ENCODE data around the gene ATOSA.

The ATOSA gene

GRCh38 chr15:52652286-52652685, 26.9 kb downstream of the ATOSA start:
- DNase-seq (ENCODE audit: low read depth in 1 of 2, low spot score in 1 of 2) = no peak

- no peak for DNase-seq (ENCODE audit: low read depth in 1 of 2, low spot score in 1 of 2)
Measured at GRCh38 chr15:52651868-52652267, 27.3 kb downstream of the ATOSA start.

GRCh38 chr15:52651114-52651513, 28.1 kb downstream of the ATOSA start:
- no peak for DNase-seq (ENCODE audit: low read depth in 1 of 2, low spot score in 1 of 2)

GRCh38 chr15:52649686-52650085, 29.5 kb downstream of the ATOSA start:
- DNase-seq (ENCODE audit: low read depth in 1 of 2, low spot score in 1 of 2) = no peak

GRCh38 chr15:52645916-52646315, 33.3 kb downstream of the ATOSA start:
- no peak for DNase-seq (ENCODE audit: low read depth in 1 of 2, low spot score in 1 of 2)

- no peak for DNase-seq (ENCODE audit: low read depth in 1 of 2, low spot score in 1 of 2)
Measured at GRCh38 chr15:52642386-52643361, 36.5 kb downstream of the ATOSA start.

- DNase-seq (ENCODE audit: low read depth in 1 of 2, low spot score in 1 of 2) = no peak
Measured at GRCh38 chr15:52636459-52636858, 42.7 kb downstream of the ATOSA start.

GRCh38 chr15:52635908-52636307, 43.3 kb downstream of the ATOSA start:
- no peak for DNase-seq (ENCODE audit: low read depth in 1 of 2, low spot score in 1 of 2)

Data from stimulated activated CD4-positive, alpha-beta T cell treated with anti-CD3 and anti-CD28 coated beads, Interleukin-15, amount 100 ng/mL, for 1 hour (primary cell).